Hematopoietic multipotent progenitor cell treated with erythropoietin and hydrocortisone succinate and interleukin-3 and kit ligand, for 6 days (in vitro differentiated cells): ENCODE data around the gene WDR6.

Experiments used
- DNase-seq: peaks from one replicate; pipeline ENCODE4 v3.0.0-alpha.2; 2015

The WDR6 gene, protein sequence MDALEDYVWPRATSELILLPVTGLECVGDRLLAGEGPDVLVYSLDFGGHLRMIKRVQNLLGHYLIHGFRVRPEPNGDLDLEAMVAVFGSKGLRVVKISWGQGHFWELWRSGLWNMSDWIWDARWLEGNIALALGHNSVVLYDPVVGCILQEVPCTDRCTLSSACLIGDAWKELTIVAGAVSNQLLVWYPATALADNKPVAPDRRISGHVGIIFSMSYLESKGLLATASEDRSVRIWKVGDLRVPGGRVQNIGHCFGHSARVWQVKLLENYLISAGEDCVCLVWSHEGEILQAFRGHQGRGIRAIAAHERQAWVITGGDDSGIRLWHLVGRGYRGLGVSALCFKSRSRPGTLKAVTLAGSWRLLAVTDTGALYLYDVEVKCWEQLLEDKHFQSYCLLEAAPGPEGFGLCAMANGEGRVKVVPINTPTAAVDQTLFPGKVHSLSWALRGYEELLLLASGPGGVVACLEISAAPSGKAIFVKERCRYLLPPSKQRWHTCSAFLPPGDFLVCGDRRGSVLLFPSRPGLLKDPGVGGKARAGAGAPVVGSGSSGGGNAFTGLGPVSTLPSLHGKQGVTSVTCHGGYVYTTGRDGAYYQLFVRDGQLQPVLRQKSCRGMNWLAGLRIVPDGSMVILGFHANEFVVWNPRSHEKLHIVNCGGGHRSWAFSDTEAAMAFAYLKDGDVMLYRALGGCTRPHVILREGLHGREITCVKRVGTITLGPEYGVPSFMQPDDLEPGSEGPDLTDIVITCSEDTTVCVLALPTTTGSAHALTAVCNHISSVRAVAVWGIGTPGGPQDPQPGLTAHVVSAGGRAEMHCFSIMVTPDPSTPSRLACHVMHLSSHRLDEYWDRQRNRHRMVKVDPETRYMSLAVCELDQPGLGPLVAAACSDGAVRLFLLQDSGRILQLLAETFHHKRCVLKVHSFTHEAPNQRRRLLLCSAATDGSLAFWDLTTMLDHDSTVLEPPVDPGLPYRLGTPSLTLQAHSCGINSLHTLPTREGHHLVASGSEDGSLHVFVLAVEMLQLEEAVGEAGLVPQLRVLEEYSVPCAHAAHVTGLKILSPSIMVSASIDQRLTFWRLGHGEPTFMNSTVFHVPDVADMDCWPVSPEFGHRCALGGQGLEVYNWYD

DNA sequence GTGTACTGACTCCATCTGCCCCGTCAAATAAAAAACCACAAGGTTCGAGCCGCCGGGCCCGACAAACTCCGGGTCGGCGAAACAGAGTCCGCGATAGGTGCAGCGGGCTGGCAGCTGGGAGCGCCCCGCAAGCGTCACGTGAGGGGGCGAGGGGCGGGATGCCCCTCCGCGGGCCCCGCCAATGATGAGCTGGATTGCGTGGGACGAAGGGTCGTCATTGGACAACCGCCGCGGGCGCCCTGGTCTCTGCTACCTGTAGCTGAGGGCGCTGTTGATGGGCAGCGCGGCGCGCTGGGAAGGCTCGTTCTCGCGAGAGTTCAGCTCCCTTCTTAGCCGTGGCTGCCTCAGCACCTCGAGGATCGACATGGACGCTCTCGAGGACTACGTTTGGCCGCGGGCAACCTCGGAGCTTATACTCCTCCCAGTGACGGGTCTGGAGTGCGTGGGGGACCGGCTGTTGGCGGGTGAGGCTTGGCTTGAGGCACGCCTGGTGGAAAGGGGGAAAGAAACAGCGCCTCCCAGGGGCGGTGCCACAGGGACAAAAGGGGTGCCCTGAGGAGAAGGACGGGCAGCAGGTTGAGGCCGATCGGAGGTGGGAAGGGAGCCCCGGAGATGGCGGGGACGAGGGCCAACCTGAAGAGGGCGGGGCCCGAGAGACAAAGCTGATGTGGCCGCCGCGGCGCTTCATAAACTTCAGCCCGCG is at the start of gene WDR6:
Gene WDR6 (plus strand): TSS at position 324 of the 703 bp plus-strand sequence. CDS start 41 bp downstream, at position 365.
- peak; percentile 99 for DNase-seq

DNA sequence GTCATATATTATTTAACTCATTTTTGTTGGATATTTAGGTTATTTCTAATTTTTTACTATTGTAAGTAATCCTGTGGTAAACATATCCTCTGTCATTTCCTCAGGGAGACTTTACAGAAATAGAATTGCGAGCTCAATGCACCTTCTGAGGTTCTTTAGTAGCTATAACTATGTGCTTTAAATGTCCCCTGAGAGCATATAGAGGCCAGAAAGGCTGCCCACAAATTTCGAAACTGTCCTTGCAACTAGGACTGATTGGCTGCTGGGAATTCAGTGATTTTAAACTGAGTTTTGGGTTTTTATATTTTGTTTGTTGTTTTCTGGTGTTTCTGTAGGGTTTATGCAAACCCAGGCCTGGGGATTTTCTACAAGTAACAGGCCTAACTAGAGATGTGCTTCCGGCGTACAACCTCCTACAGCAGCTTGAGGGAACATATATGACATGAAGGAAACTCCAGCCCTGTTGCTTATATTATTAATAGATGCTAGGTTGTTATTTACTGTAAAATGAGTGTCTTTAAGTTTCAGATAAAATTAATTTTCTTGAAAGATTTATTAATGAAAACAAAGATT is 46.3 kb upstream of the WDR6 start:
- DNase-seq: no peak

DNA sequence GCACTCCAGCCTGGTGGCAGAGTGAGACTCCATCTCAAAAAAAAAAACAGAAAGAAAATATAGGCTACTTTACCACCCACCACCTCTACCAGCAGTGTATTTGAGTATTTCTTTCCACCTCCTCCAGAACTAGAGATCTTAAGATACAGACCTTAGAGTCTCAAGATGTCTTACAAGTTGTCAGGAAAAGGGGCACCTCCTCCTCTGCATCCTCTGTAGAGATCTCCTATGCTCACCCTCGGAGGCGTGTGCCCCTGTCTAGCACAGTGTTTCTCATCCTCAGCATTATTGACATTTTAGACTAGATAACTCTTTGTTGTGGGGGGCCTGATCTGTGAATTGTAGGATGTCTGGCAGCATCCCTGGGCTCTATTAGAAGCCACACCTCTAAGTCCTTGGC is 44.9 kb upstream of the WDR6 start:
- DNase-seq: no peak

DNA sequence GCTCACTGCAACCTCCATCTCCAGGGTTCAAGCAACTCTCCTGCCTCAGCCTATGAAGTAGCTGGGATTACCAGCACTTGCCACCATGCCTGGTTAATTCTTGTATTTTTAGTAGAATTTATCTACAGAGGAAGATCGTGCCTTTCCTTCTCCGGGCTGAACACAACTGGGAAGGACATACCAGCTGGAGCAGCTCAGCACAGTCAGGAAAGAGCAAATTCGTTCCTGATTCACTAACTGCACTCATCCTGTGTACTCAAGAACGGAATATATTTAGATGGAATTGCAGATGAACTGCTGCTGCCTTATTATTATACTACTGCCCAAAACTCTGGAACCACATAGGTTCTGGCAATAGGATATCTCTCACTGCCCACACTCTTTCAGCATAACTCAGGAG is 44.3 kb upstream of the WDR6 start:
- no peak for DNase-seq

DNA sequence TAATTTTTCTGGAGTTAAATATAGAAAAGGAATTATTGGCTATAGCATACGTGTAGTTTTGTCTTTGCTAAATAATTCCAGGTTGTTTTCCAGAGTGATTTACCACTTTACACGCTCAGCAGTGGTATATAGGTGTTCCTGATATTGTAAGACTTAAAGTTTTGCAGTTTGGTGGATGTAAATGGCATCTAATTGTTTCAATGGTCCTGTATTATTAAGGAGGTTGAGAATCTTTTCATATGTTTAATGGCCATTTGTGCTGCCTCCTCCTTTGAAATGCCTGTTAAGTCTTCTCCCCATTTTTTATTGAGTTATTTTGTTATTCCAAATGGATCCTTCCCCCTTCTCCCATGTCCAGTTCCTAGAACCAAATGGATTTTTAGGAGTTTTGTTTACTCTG is 43.6 kb upstream of the WDR6 start:
- no peak for DNase-seq

DNA sequence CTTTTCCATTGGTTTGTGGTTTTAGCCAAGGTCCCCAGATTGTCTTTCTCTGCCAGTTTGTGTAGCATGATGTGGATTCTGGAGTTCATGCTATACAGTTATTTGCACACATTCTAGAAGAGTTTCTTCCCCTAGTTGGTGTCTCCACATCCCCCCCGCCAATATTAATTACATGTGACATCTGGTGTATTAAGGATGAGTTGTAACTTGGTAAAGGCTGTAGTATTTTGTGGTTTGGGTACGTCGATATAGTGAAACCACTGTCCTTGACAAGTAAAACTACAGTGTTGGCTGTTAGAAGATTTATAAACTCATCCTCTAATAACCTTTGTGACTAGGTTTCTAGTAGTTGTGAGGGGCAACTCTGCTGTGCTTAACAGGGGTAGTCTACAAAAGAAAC is 40.8 kb upstream of the WDR6 start:
- no peak for DNase-seq

DNA sequence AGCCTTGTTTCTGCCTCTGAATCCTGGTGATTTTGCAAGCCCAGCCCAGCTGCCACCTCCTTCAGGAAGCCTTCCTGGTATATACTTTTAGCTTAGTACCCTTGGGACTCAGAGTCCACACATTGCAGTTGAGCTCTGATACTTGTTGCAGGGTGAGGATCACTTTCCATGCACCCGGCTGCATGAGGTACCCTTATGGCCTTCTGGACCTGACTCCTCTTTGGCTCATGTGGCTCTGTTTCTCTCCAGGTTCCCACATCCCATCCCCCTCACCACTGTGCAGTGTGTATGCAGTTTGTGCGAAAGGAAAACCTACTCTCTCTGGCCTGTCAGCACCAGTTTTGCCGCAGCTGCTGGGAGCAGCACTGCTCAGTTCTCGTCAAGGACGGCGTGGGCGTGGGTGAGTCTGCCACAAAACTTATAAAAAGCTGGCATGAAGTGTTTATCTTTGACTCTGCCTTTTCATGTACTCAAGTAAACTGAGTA is 40.3 kb upstream of the WDR6 start:
- DNase-seq: no peak

DNA sequence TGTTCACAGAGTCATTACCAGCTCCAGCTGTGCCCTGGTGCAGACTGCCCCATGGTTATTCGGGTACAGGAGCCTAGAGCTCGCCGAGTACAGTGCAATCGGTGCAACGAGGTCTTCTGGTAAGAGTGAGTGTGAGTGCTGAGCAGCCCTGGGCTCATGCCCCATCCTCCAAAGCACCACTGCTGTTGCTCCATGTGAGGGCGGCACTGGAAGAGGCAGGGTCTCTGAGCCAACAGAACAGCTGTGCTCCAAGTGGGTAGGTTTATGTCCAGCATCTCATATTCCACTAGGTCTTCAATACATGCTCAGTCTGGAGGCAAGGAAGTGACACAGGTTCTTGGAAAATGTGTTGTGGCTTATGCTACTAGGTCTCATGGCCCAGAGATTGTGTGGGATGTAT is 36.6 kb upstream of the WDR6 start:
- DNase-seq: no peak

DNA sequence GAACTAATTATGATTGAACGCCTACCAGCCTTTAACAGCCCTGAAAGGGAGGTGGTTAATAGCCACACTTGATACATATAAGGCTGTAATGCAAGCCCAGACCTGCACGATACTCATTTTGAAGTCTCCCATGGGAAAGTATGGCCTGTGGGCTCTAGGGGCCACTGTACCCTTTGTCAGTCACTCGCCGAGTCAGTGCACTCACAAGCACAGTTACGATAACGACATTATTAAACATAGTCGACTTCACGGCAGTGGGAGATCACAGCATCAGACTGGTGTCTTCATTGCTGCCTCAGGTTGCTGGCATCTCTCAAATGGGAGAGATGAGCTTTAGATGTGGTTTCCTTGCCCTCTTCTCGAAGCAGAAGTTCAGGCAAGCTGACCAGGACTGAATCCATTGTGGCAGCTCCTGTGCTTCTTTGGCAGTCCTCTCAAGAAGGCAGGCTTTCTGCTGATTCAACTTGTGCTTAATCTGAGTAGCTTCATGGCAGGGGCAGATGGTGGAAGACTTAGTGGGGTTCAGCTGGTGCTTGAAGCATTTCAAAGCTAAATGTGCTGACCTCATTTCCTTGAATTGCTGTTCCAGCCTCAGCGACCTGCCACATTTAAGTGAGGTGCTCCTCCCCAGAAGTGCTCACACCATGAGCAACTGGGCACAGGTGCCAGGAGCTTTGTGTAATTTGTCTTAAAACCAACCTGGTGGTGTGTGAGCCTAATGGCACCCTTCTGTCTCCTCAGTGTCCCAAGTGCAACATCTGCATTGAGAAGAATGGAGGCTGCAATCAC is 32.9 kb upstream of the WDR6 start:
- DNase-seq: no peak

DNA sequence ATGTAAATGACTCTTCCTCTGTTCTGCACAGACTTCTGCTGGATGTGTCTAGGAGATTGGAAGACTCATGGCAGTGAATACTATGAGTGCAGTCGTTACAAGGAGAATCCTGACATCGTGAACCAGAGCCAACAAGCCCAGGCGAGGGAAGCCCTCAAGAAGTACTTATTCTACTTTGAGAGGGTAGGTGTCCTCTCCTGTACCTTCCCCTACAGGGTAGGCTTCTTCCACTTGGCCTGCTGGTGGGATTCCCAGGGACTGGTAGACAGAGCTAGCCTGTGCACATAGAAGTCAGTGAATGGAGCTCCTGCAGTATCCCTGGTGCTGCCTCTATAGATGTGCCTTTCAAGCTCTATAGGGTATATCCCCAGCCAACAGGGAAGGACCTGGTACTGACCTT is 27.7 kb upstream of the WDR6 start:
- no peak for DNase-seq

DNA sequence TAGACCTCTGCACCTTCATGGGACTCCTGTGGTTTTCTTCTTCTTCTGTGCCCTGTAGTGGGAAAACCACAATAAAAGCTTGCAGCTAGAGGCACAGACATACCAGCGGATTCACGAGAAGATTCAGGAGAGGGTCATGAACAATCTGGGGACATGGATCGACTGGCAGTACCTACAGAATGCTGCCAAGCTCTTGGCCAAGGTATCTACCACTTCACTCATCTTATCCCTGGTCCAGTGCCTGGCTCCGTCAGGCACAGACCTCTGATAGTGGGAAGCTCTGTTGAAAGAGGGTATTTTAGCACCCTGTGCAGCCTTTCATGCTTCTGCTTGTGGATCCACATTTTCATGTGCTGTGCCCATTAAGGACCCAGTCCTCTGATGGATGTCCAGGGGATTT is 26.9 kb upstream of the WDR6 start:
- DNase-seq: no peak

DNA sequence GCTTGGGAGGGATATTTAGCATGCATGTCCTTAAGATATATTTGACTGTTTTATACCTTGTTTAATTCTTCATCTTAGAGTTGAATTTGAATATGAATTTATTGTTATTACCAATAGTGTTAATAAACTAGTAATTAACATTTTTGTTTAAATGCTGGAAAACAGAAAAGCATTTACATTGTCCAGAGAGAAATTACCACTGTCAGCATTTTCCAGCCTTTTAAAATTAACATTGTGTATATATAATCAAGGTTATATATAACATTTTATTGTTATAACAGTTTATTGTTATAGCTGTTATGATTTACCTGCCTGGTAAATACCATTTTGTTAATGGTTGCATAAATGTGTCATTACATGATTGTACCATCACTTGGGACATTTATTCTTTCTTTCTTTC is 25.2 kb upstream of the WDR6 start:
- no peak for DNase-seq

DNA sequence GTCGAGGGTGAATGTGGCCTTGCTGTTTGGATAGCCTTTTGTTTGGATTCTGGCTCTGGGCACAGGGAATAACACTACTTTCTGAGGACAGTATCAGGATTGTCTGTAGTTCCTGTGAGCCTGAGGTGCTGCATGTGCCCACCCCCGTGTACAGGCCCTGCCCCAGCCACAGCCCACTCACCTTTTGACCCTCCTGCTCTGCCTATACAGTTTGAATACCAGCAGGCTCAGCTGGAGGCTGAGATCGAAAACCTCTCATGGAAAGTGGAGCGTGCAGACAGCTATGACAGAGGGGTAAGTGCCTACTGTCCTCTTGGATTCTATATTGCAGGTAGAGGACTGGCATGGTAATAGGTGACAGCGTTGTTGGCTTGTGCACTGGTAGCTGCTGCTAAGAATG is 24.5 kb upstream of the WDR6 start:
- no peak for DNase-seq

DNA sequence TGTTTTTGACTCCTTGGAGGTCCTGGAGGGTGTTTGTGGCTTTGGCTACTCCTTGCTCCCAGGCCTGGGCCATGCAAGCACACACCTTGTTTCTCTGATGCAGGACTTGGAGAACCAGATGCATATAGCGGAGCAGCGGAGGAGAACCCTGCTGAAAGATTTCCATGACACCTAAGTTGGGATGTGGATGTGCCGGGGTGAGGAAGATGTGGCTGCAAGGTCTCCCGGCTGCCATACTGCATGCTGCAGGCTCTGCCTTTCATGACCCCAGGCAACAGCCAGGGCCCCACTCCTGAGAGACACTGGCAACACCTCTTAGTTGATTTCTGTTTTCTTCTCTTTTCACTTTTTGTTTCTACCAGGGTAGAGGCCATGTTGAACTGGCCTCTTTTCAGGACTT is 24.1 kb upstream of the WDR6 start:
- no peak for DNase-seq

DNA sequence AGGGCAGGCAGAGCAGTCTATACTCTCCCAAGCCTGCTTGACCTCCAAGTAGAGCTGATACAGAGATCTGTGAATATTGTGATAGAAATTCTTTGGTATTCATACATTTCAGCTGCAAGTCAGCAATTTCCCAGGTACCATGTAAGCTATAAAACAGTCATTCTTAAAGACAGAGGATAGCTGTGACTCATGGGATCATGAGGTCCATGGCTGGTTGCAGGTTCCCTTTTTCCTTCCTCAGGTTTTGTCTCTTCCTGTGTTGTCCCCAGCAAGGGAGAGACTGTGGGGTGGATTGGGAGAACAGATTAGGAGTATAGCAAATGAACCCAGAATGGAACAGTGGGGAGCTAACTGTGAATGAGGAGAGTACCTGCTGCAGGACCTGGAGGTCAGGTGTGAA is 22.5 kb upstream of the WDR6 start:
- DNase-seq: no peak

DNA sequence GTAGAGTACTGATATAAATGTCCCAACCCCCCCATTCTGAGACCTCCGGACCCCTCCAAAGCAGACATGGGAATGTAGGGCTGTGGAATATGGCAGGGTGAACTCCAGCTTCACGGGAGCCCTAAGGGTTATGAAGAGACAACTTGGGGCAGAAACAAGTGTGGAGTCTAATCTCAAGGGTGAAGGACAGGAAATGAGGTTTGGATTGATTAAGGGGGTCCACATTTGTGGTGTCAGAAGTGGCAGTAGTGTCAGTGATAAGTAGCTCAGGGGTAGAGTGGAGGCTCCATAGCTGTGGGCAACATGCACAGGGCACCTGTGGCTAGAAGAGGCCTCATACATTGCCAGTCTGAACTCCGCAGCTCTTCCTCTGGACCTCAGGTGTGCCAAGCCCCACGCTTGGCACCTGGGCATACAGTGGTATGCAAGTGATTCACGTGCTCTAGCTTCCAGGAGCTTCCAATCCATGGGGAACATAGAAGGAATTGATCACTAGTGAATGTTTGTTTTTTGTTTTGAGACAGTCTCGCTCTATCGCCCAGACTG is 21.3 kb upstream of the WDR6 start:
- no peak for DNase-seq

DNA sequence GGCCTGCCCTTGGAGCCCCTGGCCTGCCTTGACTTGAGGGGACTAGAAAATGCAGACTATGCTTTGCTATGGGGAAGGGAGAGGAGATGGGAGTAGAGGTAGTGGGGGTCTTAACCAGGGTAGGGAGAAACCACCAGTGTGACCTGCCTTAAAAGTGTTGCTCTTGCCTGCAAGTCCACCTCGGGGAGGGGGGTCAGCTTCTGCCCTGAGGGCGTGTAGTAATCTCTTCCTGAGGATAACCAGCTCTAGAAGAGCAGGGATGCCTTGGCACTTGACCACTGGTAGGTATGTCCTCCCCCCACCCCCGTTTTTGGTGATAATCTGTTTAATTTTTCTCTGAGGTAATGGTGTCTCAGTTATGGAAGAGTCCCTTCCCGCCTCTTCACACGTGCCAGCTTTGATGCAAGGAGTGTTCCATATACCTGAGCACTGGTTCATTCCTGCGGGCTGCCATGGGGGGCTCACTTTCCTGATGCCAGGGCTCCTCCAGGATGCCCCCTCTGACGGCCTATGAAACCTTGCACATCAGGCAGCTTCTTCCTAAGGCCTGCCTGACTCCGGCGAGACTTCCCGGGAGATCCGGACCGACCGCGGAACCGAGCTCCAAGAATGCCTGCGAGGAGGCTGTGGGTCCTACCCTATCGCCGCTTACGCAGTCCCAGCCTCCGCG is 17.9 kb upstream of the WDR6 start:
- DNase-seq: peak; percentile 41

DNA sequence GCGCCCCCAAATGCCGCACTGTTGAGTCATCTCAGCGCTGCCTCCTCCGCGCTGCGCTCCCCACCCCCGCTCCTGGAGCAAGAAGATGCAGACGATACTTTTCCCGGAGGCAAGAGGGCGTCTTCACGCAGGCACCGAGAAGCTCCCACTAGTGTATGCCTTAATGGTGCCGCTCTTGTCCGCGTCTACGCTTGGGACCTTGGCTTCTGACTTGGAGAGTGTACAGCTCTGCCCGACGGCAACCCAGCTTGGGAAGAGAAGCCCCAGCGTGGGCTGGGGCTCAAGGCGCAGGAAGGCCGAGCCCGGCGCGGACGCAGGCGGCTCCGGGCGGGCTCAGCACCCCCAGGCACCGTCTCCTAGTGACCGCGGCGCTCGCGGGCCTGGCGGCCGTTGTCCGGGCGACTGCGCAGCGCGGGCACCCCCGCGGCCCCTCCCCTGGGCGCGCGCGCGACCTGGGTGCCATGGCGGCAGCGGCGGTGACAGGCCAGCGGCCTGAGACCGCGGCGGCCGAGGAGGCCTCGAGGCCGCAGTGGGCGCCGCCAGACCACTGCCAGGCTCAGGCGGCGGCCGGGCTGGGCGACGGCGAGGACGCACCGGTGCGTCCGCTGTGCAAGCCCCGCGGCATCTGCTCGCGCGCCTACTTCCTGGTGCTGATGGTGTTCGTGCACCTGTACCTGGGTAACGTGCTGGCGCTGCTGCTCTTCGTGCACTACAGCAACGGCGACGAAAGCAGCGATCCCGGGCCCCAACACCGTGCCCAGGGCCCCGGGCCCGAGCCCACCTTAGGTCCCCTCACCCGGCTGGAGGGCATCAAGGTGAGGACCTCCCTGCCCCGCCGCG is 17.2 kb upstream of the WDR6 start, which contains the start of gene P4HTM:
Gene P4HTM (plus strand): TSS at position 446 of the 840 bp plus-strand sequence. CDS start 16 bp downstream, at position 462.
- peak; percentile 92 for DNase-seq

DNA sequence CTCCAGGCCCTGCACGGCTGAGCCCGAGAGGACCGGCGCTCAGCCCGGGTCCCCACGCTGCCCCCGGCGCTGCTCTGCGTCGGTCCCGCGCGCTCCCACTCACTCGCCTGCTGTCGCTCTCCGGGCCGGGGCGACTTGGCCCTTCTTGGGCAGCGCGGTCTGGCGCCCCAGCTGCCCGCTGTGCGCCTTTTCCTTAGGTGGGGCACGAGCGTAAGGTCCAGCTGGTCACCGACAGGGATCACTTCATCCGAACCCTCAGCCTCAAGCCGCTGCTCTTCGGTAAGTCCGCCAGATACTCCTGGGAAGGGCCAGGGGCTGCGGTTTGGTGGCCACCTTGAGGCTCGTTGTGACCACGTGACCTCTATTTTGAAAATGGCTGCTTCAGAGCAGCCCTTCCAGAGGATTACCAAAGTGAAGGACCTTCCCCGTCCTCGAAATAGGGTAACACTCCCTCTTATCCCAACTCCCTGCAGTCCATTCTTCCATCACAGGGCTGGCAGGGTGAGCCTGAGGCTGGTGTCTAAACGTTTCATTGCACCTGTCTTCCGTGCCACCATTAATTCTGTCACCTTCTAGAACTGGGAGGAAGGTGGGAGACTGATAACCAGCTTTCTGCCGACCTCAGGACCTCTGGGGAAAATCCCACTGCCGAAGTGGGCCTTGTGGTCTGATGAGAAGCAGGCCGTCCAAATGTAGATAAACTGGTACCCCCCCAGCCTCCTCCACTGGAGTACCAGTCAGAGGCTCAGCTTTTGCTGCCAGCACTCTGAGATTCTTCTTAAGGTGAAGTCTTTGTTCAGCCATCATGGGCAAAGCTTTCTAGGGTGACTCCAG is 16.3 kb upstream of the WDR6 start:
- peak; percentile 74 for DNase-seq
